ENCODE results near the gene HMX3.
A peak's percentile ranks its signal among the peaks of the same experiment; 100 is the strongest.

Gene HMX3

GRCh38 chr10:123156078-123156477 is 20.3 kb downstream of the HMX3 start:
- H3K36me3 ChIP-seq (replicated peaks; ENCODE audit: insufficient read depth, low read length): peaks cover 23% of the 10 kb centered on the region; the same call in 1 of the 2 replicates
- peak overlapping the region; percentile 92 for H3K4me3 ChIP-seq (ENCODE audit: low read length)
- peaks cover 39% of the 10 kb centered on the region for H3K4me1 ChIP-seq (ENCODE audit: low read length)

DNA sequence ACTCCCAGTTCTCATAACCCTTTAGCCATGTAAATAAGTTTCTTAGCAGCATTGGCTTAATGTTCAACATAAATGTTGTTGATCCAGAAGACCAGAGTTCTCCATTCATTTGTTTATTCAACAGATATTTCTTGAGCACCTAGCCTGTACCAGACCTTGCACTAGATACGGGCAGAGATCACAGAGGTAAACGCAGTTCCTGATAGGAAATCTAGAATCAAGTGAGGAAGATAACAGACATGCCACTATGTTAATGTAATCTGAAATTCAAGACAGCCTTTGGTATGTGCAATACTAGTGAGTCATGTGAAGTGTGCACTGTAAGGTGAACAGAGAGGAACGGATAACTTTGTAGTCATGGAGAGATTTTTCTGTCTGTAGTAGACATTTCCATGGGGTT is 21.4 kb downstream of the HMX3 start:
- no peaks in the 10 kb centered on the region for H3K9me2 ChIP-seq (replicated peaks; ENCODE audit: insufficient read depth, low read length)
- no peak overlapping the region for H2AFZ ChIP-seq (ENCODE audit: low read length)
- no peak overlapping the region for H3K4me3 ChIP-seq (ENCODE audit: low read length)
- H3K79me2 ChIP-seq (ENCODE audit: low read length): peaks cover 79% of the 10 kb centered on the region
- no peaks in the 10 kb centered on the region for H3K9me3 ChIP-seq (replicated peaks; ENCODE audit: insufficient read depth, low read length)
- peaks cover 18% of the 10 kb centered on the region; the same call in 1 of the 2 replicates for H4K20me1 ChIP-seq (ENCODE audit: insufficient read depth, low read length)
- peaks cover 32% of the 10 kb centered on the region for H3K36me3 ChIP-seq (replicated peaks; ENCODE audit: insufficient read depth, low read length)
- TF ChIP-seq EZH2phosphoT487 (IDR thresholded peaks at IDR 0.05; ENCODE audit: low read length) (no peak), EZH2 (optimal IDR thresholded peaks at IDR 0.05; ENCODE audit: low read depth, low read length) (no peak)
- TF ChIP-seq, protein P1, sequence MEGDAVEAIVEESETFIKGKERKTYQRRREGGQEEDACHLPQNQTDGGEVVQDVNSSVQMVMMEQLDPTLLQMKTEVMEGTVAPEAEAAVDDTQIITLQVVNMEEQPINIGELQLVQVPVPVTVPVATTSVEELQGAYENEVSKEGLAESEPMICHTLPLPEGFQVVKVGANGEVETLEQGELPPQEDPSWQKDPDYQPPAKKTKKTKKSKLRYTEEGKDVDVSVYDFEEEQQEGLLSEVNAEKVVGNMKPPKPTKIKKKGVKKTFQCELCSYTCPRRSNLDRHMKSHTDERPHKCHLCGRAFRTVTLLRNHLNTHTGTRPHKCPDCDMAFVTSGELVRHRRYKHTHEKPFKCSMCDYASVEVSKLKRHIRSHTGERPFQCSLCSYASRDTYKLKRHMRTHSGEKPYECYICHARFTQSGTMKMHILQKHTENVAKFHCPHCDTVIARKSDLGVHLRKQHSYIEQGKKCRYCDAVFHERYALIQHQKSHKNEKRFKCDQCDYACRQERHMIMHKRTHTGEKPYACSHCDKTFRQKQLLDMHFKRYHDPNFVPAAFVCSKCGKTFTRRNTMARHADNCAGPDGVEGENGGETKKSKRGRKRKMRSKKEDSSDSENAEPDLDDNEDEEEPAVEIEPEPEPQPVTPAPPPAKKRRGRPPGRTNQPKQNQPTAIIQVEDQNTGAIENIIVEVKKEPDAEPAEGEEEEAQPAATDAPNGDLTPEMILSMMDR (IDR thresholded peaks at IDR 0.05; ENCODE audit: low read length): no peak
- DNase-seq: no peak
- H3K4me2 ChIP-seq (ENCODE audit: low read depth, low read length): peak overlapping the region; percentile 3; the same call in 1 of the 2 replicates
- no peaks in the 10 kb centered on the region for H3K27me3 ChIP-seq (replicated peaks; ENCODE audit: insufficient read depth, low read length)
- H3K9ac ChIP-seq (ENCODE audit: low read length): no peak overlapping the region
- H3K27ac ChIP-seq (ENCODE audit: low read length): no peak overlapping the region
- H3K4me1 ChIP-seq (ENCODE audit: low read length): peaks cover 39% of the 10 kb centered on the region
- 0 out of 2 replicates have a peak, but pooled peaks cover 4% of the 10 kb centered on the region for H3F3A ChIP-seq (ENCODE audit: insufficient read depth, low read length)

More at GRCh38 chr10:123156078-123156477, 20.3 kb downstream of the HMX3 start:
- TF ChIP-seq, protein P1 (IDR thresholded peaks at IDR 0.05; ENCODE audit: low read length): no peak
- TF ChIP-seq EZH2phosphoT487 (IDR thresholded peaks at IDR 0.05; ENCODE audit: low read length): no peak
- H3K27ac ChIP-seq (ENCODE audit: low read length): no peak overlapping the region
- H3K9me2 ChIP-seq (replicated peaks; ENCODE audit: insufficient read depth, low read length): no peaks in the 10 kb centered on the region
- no peak overlapping the region for H2AFZ ChIP-seq (ENCODE audit: low read length)
- H3K9me3 ChIP-seq (replicated peaks; ENCODE audit: insufficient read depth, low read length): no peaks in the 10 kb centered on the region
- peaks cover 69% of the 10 kb centered on the region for H3K79me2 ChIP-seq (ENCODE audit: low read length)
- no peak overlapping the region; the same call in 1 of the 2 replicates for H3K9ac ChIP-seq (ENCODE audit: low read length)
- H3K27me3 ChIP-seq (replicated peaks; ENCODE audit: insufficient read depth, low read length): no peaks in the 10 kb centered on the region
- H4K20me1 ChIP-seq (ENCODE audit: insufficient read depth, low read length): peaks cover 18% of the 10 kb centered on the region; the same call in 1 of the 2 replicates
- no peak for DNase-seq
- peak overlapping the region; percentile 86 for H3K4me2 ChIP-seq (ENCODE audit: low read depth, low read length)
- H3F3A ChIP-seq (ENCODE audit: insufficient read depth, low read length): 0 out of 2 replicates have a peak, but pooled peaks cover 4% of the 10 kb centered on the region

DNA sequence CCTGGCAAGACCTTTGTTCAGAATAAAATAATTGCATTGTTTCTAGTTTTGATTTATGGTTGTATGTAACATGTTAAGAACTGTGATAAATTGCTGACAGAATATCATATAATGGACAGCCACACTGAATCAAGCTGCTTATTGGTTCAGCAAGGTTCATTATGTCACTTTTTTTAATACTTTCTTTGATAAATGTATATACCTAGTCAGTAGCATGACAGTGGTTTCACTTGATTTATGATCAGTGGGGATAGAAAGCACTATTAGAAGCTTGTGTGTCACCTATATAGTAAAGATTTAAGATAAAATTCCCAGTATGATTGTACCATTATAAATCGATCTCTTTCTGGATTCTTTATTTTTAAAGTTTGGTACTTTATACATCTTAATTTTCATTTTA is 22.9 kb downstream of the HMX3 start:
- no peak overlapping the region for H3K27ac ChIP-seq (ENCODE audit: low read length)
- no peaks in the 10 kb centered on the region for H3K27me3 ChIP-seq (replicated peaks; ENCODE audit: insufficient read depth, low read length)
- peak overlapping the region; percentile 3; the same call in 1 of the 2 replicates for H3K4me2 ChIP-seq (ENCODE audit: low read depth, low read length)
- peaks cover 94% of the 10 kb centered on the region for H3K79me2 ChIP-seq (ENCODE audit: low read length)
- H3K9me3 ChIP-seq (replicated peaks; ENCODE audit: insufficient read depth, low read length): no peaks in the 10 kb centered on the region
- DNase-seq: no peak
- H3K9ac ChIP-seq (ENCODE audit: low read length): no peak overlapping the region
- TF ChIP-seq EZH2 (optimal IDR thresholded peaks at IDR 0.05; ENCODE audit: low read depth, low read length): no peak
- no peak for TF ChIP-seq EZH2phosphoT487 (IDR thresholded peaks at IDR 0.05; ENCODE audit: low read length)
- H3K4me3 ChIP-seq (ENCODE audit: low read length): no peak overlapping the region
- peaks cover 36% of the 10 kb centered on the region for H3K4me1 ChIP-seq (ENCODE audit: low read length)
- 0 out of 2 replicates have a peak, but pooled peaks cover 4% of the 10 kb centered on the region for H3F3A ChIP-seq (ENCODE audit: insufficient read depth, low read length)
- peaks cover 47% of the 10 kb centered on the region for H3K36me3 ChIP-seq (replicated peaks; ENCODE audit: insufficient read depth, low read length)
- H2AFZ ChIP-seq (ENCODE audit: low read length): no peak overlapping the region
- no peaks in the 10 kb centered on the region for H3K9me2 ChIP-seq (replicated peaks; ENCODE audit: insufficient read depth, low read length)
- peaks cover 23% of the 10 kb centered on the region; the same call in 1 of the 2 replicates for H4K20me1 ChIP-seq (ENCODE audit: insufficient read depth, low read length)

Measured in MM.1S (cell line).